Choroid plexus epithelial cell (primary cell): ENCODE results near the gene SERAC1.
A peak's percentile ranks its signal among the peaks of the same experiment; 100 is the strongest.

Source experiments
- DNase-seq: peaks from one replicate; pipeline ENCODE4 v3.0.0-alpha.2; 2010; ENCODE audit warnings: low read depth
- H3K4me3 ChIP-seq: 2 replicates; pipeline ENCODE4 v1.5.1; 2011; ENCODE audit warnings: low read depth, mild to moderate bottlenecking, control low read depth, low read length, moderate library complexity
- TF ChIP-seq, protein P1 (sequence below): conservative IDR thresholded peaks from 2 replicates; pipeline ENCODE4 v1.5.1; 2011; ENCODE audit warnings: low read depth, mild to moderate bottlenecking, control low read depth, inconsistent platforms, low read length, moderate library complexity

Gene SERAC1

DNA sequence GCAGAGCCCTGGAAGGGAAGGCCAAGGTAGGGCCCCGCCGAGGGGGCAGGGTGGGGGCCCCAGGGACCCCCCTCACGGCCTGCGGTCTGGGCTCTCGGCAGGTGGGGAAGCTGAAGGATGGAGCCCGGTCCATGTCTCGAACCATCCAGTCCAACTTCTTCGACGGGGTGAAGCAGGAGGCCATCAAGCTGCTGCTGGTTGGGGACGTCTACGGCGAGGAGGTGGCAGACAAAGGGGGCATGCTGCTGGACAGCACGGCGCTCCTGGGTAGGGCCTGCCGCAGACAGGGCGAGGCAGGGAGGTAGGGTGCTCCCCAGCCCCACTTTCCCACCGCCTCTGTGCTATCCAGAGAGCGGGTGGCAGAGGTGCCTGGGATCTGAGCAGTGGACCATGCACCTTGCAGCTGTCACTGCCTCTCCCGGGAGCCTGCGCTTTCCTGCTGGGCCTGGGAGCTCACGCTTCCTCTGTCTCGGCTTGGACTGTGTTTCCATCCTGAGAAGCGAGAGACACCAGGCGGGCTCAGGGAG, 103.3 kb downstream of the SERAC1 start:
- DNase-seq = no peak
- TF ChIP-seq, protein P1, sequence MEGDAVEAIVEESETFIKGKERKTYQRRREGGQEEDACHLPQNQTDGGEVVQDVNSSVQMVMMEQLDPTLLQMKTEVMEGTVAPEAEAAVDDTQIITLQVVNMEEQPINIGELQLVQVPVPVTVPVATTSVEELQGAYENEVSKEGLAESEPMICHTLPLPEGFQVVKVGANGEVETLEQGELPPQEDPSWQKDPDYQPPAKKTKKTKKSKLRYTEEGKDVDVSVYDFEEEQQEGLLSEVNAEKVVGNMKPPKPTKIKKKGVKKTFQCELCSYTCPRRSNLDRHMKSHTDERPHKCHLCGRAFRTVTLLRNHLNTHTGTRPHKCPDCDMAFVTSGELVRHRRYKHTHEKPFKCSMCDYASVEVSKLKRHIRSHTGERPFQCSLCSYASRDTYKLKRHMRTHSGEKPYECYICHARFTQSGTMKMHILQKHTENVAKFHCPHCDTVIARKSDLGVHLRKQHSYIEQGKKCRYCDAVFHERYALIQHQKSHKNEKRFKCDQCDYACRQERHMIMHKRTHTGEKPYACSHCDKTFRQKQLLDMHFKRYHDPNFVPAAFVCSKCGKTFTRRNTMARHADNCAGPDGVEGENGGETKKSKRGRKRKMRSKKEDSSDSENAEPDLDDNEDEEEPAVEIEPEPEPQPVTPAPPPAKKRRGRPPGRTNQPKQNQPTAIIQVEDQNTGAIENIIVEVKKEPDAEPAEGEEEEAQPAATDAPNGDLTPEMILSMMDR = no peak
- H3K4me3 ChIP-seq = no peak overlapping the region

DNA sequence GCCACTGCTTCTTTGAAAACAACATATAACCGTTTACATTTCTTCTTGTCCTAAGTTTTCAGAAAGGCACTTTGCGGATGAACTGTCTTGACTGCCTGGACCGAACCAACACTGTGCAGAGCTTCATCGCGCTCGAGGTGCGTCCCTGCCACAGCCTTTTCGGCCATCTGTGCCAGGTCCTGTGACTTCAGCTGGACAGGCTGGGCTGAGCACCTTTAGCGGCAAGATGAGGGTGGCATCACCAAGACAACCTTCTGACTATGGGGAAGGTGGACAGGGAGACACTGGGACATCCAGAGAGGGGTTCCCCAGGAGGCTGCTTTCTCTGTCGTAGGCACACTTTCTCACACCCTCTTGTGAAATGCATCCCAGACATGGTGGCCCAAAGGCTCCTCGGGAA, 104.3 kb downstream of the SERAC1 start:
- DNase-seq = no peak
- TF ChIP-seq, protein P1 = no peak
- H3K4me3 ChIP-seq = no peak overlapping the region

DNA sequence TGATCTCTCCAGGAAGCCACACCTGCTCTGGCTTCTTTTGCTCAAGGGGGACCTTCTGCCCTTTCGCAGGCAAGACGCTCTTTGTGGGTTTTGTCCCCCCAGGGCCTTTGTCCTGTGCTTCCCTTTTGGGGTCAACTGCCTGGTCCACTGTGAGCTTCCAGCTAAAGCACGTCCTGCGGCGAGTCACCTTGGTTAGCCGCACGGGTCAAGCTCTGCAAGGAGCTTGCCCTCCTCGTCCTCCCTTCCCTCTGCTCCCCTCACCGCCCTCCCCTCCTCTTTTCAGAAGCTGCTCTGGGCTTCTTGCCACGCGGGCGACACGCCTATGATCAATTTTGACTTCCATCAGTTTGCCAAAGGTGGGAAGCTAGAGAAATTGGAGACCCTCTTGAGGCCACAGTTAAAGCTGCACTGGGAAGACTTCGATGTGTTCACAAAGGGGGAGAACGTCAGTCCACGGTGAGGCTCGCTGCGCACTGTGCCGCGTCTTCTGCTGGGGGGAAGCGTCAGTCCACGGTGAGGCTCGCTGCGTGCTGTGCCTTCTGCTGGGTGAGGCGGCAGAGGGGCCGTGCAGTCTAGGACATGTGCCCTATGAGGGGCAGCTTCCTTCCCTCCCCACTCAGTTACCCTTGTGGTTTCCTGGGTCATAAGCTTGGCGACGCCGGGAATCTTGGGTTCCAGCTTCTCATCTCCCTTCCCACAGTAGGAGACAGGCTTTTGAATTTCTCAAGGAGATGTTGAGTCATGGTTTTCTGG, 106.2 kb downstream of the SERAC1 start:
- peak; percentile 80 for DNase-seq
- TF ChIP-seq, protein P1 = no peak

DNA sequence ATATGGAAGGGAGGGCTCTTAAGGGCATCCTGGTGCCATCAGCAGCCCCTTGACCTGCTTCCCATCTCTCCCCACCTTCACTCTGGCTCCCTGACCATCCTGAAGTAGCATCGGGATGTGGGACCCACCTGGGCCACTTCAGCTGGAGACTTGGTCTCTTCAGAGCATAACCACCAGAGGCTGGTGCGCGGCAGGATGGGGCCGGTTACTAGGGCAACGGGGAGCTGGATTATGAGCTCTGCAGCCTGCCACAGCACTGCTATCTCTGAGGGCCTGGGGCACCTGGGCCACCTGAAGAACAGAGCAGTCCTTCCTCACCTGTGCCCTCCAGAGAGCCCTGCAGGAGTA, 106.7 kb downstream of the SERAC1 start:
- no peak overlapping the region for H3K4me3 ChIP-seq
- no peak for DNase-seq
- TF ChIP-seq, protein P1 = no peak

More for the DNA sequence above, 106.2 kb downstream of the SERAC1 start:
- no peak overlapping the region for H3K4me3 ChIP-seq

DNA sequence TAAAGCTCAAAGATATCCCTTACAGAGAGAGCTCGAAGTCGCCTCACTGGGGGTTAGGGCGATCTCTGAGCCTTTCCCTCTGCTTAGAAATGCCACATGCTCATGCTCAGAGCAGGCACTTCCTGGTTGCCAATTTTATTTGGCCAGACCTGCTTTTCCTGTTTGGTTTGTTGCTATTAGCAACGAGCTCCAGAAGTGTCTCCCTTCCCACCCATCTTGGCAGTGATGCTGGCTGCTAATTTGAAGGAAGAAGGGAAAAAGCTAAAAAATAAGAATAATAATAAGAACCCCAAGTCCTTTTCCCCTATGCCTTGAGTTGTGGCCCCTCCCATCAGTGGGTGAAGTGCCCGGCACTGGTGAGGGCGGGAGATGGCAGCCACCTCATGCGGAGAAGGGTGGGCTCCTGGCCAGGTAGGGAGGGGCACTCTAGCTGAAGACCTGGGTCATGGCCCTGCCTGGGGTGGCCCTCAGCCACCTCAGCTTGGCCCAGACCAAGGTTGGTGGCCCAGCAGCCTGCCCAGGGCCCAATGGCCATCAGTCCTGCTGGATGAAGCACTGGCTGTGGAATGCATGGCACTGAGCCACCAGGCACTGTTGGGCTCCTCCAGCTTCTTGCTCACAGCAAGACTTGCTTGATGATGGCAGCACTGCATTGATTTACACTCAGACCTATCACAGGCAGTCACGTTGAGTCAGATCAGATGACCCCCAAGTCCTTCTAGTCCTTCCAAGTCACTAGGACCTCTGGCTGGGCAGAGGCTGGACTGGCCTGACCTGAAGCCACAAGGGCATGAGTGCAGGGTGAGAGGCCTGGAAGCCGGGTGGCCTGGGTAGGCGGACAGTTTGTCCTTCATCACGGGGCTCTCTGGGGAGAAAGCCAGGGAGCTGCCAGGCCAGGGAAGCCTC, 107.4 kb downstream of the SERAC1 start:
- DNase-seq = peak; percentile 93

More for the DNA sequence above, 107.4 kb downstream of the SERAC1 start:
- H3K4me3 ChIP-seq = no peak overlapping the region
- TF ChIP-seq, protein P1 = no peak
